GM12875 (cell line): ENCODE data around the gene LIPN.

Experiments
- H3K4me3 ChIP-seq: one replicate; pipeline ENCODE4 v1.5.1; 2011; ENCODE audit warnings: low read depth, low read length, control low read depth
- TF ChIP-seq, protein P1 (sequence below): IDR thresholded peaks from 2 replicates; pipeline ENCODE4 v1.5.1; 2011; ENCODE audit warnings: low read depth, mild to moderate bottlenecking, control low read depth, inconsistent platforms, low read length, moderate library complexity, borderline replicate concordance; ENCODE audit not compliant: insufficient read depth

The LIPN gene

DNA sequence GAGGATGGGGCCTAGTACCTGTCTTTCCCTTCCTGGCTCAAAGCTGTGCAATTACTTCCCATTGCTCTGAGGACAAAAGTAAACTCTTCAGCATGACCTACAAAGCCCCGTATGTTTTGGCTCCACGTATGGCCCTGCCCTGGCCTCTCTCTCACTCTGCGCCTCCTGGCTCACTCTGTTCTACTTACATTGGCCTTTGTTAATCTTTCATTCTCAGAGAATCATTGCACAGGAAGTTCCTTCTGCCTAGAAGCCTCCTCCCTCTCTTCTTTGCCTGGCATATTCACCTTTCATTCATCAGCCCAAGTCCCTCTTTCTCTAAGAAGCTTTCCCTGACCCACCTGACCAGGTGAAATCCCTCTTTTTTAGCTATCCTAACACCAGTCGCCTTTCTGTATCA lies 66.6 kb downstream of the LIPN start:
- no peak overlapping the region for H3K4me3 ChIP-seq
- TF ChIP-seq, protein P1, sequence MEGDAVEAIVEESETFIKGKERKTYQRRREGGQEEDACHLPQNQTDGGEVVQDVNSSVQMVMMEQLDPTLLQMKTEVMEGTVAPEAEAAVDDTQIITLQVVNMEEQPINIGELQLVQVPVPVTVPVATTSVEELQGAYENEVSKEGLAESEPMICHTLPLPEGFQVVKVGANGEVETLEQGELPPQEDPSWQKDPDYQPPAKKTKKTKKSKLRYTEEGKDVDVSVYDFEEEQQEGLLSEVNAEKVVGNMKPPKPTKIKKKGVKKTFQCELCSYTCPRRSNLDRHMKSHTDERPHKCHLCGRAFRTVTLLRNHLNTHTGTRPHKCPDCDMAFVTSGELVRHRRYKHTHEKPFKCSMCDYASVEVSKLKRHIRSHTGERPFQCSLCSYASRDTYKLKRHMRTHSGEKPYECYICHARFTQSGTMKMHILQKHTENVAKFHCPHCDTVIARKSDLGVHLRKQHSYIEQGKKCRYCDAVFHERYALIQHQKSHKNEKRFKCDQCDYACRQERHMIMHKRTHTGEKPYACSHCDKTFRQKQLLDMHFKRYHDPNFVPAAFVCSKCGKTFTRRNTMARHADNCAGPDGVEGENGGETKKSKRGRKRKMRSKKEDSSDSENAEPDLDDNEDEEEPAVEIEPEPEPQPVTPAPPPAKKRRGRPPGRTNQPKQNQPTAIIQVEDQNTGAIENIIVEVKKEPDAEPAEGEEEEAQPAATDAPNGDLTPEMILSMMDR = no peak

DNA sequence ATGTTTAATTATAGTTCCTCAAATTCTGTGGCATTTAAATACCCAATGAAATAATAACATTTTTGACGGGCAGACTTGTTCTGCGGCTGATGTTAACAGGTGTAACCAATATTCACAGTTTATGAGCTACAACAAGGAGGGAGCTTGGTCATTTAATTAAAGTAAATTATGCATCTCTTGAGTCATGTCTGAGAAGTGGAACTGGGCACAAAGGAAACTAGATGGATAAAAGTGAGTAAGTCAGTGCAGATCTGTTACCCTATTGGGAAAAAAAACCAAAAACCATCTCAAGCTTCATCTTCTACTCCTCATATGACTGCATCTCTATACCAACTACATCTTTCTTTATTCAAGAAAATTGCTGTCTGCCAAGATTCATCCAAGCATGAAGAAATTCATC lies 67.9 kb downstream of the LIPN start:
- H3K4me3 ChIP-seq = no peak overlapping the region
- TF ChIP-seq, protein P1 = no peak

DNA sequence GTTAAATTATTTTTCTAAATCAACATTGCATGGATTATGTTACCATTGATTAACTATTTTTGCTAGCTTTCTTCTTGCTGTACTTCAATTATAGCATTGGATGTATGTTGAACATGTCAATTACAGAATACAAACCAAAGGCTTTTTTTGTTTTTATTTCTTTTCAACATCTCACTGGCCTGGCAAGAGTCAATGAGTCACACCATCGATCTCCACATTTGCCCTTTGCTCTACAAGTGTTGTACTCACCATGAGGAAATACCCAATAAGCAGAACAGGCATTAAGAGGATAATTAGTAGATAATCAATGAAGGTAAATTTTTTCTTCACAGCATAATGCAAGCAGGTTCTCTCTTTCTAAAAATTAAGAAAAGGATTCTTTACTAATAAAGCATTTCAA lies 68.5 kb downstream of the LIPN start:
- TF ChIP-seq, protein P1 = no peak
- no peak overlapping the region for H3K4me3 ChIP-seq
